Putamen (tissue), 1 donor: ENCODE measurements around the gene ZCRB1.
"Not testable (repeated sequence)": the region's sequence is repeated elsewhere in the genome, so short reads cannot be mapped to it uniquely, and the experiment has no call there.

ENCODE experiments used
- DNase-seq: peaks from one replicate; pipeline ENCODE4 v3.0.0-alpha.2; 2016; ENCODE audit warnings: low spot score

ZCRB1 gene

GRCh38 chr12:42325653-42326474 lies at the start of gene ZCRB1, which contains the start of gene PPHLN1:
TSS of gene ZCRB1 (minus strand) at chr12:42326094. CDS start at chr12:42324102, 1,992 bp downstream.
TSS of gene PPHLN1 (plus strand) at chr12:42326167. CDS start at chr12:42335903, 9,736 bp downstream.
- peak; percentile 75 for DNase-seq

GRCh38 chr12:42373669-42374068 lies 47.8 kb upstream of the ZCRB1 start:
- DNase-seq, result no peak

- DNase-seq, result peak; percentile 29
These were observed 46.4 kb upstream of the ZCRB1 start for GRCh38 chr12:42372154-42372791.

GRCh38 chr12:42370013-42370412 lies 44.1 kb upstream of the ZCRB1 start:
- no peak for DNase-seq

GRCh38 chr12:42365486-42365885 lies 39.6 kb upstream of the ZCRB1 start:
- no peak for DNase-seq

GRCh38 chr12:42364692-42365091 lies 38.8 kb upstream of the ZCRB1 start:
- no peak for DNase-seq

- no peak for DNase-seq
These were observed 36.9 kb upstream of the ZCRB1 start for GRCh38 chr12:42362647-42363260.

GRCh38 chr12:42361909-42362646 lies 36.2 kb upstream of the ZCRB1 start:
- no peak for DNase-seq

GRCh38 chr12:42360747-42361403 lies 35.0 kb upstream of the ZCRB1 start:
- no peak for DNase-seq

- DNase-seq, result no peak
These were observed 30.4 kb upstream of the ZCRB1 start for GRCh38 chr12:42356344-42356743.

- not testable (repeated sequence) for DNase-seq
These were observed 24.1 kb upstream of the ZCRB1 start for GRCh38 chr12:42350021-42350407.

- DNase-seq, result not testable (repeated sequence)
These were observed 23.5 kb upstream of the ZCRB1 start for GRCh38 chr12:42349119-42350020.

- DNase-seq, result no peak
These were observed 20.6 kb upstream of the ZCRB1 start for GRCh38 chr12:42346403-42347002.

- DNase-seq, result no peak
These were observed 17.8 kb upstream of the ZCRB1 start for GRCh38 chr12:42343721-42344120.

- DNase-seq, result no peak
These were observed 16.1 kb upstream of the ZCRB1 start for GRCh38 chr12:42342028-42342427.

- DNase-seq, result no peak
These were observed 12.4 kb upstream of the ZCRB1 start for GRCh38 chr12:42338280-42338679.

GRCh38 chr12:42336286-42336685 lies 10.4 kb upstream of the ZCRB1 start:
- DNase-seq, result no peak

- DNase-seq, result peak; percentile 40
These were observed 6.7 kb upstream of the ZCRB1 start for GRCh38 chr12:42332301-42333285.

- DNase-seq, result not testable (repeated sequence)
These were observed 4.2 kb upstream of the ZCRB1 start for GRCh38 chr12:42330097-42330496.
